HK-2 (cell line): ENCODE results near the gene CYB5D1.
A peak's percentile ranks its signal among the peaks of the same experiment; 100 is the strongest.
"Not testable (repeated sequence)": the region's sequence is repeated elsewhere in the genome, so short reads cannot be mapped to it uniquely, and the experiment has no call there.

ENCODE experiments used
- DNase-seq: peaks from one replicate; pipeline ENCODE4 v3.0.0-alpha.2; 2018; ENCODE audit not compliant: unreplicated experiment

CYB5D1 gene, protein sequence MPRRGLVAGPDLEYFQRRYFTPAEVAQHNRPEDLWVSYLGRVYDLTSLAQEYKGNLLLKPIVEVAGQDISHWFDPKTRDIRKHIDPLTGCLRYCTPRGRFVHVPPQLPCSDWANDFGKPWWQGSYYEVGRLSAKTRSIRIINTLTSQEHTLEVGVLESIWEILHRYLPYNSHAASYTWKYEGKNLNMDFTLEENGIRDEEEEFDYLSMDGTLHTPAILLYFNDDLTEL

DNA sequence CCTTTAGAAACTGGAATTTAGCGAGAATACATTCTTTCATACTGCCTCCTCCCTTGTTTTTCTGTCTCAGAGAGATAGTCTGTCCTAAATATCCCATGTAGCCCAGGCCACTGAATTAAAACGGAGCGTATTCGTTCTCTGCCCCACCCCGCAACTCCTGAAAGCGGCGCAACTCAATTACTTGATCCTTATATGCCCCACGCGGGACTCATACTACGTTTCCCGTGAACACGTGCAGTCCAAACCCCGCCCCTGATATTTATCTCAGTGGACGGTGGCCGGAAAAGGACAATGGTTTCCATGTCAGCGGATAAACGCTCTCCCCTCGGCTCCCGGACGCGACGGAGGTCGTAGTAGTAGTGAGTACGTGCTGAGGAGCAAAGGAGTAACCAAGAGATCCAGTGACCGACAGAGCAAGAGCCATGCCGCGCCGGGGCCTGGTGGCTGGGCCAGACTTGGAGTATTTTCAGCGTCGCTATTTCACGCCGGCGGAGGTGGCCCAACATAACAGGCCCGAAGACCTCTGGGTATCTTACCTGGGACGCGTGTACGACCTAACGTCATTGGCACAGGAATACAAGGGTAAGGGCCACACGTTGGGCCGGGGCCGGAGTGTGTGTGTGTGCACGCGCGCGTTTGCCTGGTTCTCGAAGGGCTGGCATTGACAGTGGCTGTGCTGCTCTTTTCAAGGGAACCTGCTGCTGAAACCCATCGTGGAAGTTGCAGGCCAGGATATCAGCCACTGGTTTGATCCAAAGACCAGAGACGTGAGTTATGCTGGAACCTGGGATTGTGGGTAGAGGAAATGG is at the start of gene CYB5D1:
CYB5D1 (plus strand) TSS at position 291 of the 809 bp plus-strand sequence; CDS start at position 423, 132 bp downstream.
- peak; percentile 89 for DNase-seq

DNA sequence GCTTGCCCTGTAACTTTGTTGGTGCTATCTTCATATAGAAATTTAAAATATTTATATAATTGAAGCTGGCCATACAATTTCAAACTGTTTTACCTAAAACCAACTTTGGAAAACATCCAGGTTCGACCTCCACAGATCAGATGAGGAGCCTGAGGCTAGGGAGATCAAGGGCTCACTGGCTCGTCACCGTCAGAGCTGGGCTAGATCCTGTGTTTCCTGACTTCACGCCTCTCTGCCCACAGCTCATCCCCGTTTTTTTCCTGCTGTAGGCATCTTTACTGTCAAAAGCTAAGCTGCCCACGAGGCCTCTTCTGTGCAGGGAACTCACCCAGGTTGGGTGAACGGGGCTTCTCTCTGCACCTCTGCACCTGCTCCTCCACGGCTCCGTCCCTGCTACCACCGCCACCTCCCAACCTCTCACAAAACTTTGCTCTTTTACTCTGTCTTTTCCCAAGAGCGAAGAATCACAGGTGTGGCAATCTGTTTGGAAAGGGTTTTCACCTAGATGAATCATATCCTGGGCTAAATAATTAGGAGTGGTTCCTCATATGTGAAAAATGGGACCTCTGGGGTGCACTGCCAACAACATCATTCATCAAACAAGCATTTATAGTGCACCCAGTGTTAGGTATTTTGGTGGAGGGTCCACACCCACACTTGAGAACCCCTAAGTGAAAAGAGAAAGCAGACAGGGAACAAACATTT is 48.6 kb upstream of the CYB5D1 start:
- DNase-seq = peak; percentile 10

DNA sequence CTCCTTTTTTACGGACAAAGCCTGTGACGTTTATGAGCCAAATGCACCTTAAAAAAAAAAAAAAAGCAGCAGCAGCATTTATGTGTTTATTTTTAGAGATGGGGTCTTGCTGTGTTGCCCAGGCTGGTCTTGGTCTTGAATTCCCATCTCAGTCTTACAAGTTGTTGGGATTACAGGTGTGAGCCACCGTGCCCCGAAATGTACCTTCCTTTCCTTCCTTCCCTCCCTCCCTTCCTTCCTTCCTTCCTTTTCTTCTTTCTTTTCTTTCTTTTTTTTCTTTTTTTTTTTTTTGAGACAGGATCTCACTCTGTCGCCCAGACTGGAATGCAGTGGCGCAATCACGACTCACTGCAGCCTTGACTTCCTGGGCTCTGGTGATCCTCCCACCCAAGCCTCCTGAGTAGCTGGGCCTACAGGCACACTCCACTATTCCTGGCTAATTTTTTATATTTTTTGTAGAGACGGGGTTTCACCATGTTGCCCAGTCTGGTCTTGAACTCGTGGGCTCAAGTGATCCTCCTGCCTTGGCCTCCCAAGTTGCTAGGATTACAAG is 47.9 kb upstream of the CYB5D1 start:
- DNase-seq = not testable (repeated sequence)

DNA sequence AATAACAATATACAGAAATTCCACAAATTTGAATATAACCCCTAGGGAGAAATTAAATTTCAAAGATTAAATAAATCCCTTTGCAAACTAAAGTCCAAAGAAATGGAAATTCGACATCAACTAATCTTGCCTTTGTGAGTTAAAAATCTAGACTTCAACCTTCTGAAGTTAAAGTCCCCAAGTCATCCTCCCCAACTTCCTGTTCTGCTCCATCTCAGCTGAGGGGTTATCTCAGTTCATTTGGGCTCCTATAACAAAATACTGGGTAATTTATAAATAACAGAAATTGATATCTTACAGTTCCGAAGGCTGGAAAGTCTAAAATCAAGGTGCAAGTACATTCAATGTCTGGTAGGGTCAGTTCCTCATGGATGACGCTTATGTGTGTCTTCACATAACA is 46.6 kb upstream of the CYB5D1 start:
- no peak for DNase-seq

DNA sequence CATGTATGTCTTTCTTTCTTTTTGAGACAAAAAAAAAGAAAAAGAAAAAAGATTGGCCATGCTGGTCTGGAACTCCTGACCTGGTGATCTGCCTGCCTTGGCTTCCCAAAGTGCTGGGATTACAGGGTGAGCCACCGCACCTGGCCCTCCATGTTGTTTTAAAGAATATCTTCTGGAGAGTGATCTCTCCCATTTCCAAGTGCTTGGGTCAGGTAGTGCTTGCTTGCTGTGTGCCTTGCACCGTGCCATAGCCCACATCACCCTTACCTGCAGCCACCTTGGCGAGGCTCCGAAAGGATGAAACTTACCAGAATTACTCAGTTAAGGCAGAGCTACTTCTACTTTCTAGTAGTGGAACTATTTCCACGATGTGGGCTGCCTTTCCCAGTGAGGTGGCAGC is 42.8 kb upstream of the CYB5D1 start:
- no peak for DNase-seq

DNA sequence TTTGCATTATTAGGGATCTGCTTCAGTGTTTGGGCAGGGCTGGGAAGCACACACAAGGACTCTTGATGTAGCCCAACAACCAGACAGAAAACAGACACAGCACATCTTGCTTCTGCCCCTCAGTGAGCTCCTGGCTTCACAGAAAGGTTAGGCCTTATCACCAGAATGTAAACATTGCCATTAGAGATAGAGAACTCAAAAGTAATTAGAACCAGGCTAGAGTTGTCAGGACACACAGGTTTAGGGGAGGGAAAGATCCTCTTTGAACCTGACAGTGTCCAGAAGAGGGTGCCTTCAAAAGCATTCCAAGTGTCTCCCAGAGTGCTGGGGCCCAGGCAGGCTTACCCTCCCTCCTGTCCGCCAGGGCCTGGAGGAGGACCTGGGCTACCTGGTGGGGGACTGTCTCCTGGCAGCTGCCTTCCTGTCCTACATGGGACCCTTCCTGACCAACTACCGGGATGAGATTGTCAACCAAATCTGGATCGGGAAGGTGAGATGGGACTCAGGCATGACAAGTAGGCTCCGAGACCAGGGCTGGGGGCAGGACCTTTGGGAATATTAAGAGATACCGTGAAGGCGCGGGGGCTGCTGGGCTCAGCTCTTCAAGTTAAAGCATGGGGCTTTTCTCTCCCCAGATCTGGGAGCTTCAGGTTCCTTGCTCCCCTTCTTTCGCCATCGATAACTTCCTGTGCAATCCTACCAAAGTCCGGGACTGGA is 40.7 kb upstream of the CYB5D1 start:
- no peak for DNase-seq

DNA sequence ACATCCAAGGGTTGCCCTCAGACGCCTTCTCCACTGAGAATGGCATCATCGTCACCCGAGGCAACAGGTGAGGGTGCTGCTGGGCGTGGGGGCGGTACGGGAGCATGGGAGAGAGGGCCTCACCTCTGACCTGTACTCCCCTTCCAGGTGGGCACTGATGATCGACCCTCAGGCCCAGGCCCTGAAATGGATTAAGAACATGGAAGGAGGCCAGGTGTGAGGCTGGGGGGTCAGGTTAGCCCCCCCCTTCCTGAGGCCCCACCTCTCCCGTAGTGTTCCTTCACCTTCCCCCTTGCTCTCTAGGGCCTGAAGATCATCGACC is 40.2 kb upstream of the CYB5D1 start:
- DNase-seq = no peak

DNA sequence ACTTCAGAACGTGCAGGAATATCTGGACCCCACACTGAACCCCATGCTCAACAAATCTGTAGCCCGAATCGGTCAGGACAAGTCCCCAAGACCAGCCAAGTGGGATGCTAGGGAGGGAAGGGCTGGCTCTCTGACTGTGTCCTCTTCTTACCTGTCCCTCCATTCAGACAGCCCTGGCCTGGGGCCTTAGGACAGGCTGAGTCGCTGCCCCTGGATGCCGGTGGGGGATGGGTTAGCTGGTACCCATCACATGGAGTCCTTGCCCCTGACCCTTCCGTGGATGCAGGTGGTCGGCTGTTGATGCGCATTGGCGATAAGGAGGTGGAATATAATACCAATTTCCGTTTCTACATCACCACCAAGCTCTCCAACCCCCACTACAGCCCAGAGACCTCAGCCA is 39.8 kb upstream of the CYB5D1 start:
- DNase-seq = no peak

DNA sequence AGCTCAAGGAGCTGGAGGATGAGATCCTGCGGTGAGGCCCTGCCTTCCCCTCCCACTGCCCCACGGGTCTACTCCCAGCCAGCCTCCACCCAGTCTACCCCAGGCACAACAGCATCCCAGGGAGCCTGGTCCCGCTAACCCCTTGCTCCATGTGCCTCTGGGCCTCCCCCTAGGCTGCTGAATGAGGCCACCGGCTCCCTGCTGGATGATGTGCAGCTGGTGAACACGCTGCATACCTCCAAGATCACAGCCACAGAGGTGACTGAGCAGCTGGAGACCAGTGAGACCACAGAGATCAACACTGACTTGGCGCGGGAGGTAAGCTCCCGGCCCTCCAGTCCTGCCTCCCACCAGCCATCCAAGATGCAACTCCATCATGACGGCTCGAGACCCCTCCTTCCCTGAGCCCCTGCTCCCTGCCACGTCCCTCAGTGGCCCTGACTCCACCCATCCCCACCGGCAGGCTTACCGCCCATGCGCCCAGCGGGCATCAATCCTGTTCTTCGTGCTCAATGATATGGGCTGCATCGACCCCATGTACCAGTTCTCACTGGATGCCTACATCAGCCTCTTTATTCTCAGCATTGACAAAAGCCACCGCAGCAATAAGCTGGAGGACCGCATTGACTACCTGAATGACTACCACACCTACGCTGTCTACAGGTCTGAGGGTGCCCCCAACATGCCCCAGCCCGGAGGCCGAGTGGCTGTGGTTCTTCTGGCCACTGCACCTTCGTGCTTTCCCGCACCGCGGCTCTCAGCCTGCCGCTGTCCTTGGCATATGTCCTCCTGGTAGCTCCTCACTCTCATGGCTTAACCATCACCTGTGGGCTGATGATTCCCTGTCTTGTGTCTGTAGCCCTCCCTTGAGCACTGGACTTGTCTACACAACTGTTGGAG is 38.8 kb upstream of the CYB5D1 start:
- DNase-seq = no peak

DNA sequence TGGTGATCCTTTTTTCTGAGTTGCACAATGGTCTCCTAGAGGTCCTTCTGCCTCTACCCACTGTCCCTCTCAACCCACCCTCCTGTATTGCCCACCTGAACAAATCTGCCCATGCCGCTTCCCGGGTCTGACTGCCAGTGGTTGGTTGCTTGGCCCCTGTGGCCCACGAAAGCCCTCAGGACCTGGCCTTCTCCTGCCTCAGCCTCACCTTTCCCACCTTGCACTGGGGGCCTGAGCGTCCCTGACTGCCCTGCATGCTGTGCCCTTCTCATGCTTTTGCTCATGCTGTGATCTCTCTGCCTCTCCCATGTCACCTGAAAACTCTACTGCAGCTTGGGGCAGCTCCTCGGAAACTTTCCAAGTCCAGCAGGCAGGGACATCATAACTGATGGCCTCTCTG is 37.6 kb upstream of the CYB5D1 start:
- no peak for DNase-seq

DNA sequence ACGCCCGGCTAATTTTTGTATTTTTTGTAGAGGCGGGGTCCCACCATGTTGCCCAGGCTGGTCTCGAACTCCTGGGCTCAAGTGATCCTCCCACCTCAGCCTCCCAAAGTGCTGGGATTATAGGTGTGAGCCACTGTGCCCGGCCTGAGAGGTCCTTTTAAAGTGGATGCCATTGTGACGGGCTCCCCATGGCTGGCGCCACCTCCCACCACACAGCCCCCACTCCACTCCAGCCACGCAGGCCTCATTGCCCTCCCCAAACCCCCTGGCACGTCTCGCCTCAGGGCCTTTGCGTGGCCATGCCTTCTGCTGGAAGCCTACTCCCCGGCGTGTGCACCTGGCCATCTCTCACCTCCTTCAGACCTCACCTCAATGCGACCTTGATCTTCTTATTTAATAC is 35.7 kb upstream of the CYB5D1 start:
- no peak for DNase-seq

DNA sequence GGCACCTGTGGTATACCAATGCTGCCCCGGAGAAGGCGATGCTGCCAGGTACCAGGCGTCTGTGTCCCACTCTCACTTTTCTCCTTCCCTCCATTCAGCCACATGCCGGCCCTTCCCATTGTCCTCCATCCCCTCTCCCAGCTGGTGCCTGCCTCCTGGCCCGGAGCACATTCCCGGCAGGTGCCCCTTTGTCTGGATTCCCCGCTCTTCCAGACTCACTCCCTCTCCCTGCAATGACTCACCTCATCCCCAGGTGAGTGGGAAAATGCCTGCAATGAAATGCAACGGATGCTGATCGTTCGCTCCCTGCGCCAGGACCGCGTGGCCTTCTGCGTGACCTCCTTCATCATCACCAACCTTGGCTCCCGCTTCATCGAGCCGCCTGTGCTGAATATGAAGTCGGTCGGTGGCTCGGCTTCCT is 34.2 kb upstream of the CYB5D1 start:
- DNase-seq = no peak

DNA sequence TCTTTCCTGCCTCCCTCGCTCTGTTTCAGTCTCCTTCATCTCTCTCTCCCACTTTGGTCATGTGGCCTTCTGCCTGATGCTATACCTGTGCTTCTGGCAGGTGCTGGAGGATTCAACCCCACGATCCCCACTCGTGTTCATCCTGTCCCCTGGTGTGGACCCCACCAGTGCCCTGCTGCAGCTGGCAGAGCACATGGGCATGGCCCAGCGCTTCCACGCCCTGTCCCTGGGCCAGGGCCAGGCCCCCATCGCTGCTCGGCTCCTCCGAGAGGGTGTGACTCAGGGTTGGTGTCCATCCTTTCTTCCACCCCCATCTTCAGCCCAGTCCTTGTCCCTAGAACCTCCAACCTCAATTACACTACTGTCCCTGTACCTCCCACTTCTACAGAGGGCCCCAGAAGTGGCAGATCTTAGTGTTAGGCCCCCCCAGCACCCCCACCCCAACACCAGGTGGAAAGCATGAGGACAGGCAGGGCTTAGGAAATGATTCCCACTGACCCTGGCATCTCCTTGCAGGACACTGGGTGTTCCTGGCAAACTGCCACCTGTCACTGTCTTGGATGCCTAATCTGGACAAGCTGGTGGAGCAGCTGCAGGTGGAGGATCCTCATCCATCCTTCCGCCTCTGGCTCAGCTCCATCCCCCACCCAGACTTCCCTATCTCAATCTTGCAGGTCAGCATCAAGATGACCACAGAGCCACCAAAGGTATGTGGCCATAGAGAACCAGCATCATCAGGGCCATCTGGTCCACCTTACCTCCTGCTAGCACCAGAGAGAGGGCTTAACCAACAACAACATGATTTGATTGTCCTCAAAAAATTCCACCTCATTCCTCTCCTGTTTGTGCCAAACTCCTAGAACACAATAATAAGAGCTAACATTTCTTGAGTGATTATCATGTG is 33.5 kb upstream of the CYB5D1 start:
- no peak for DNase-seq

DNA sequence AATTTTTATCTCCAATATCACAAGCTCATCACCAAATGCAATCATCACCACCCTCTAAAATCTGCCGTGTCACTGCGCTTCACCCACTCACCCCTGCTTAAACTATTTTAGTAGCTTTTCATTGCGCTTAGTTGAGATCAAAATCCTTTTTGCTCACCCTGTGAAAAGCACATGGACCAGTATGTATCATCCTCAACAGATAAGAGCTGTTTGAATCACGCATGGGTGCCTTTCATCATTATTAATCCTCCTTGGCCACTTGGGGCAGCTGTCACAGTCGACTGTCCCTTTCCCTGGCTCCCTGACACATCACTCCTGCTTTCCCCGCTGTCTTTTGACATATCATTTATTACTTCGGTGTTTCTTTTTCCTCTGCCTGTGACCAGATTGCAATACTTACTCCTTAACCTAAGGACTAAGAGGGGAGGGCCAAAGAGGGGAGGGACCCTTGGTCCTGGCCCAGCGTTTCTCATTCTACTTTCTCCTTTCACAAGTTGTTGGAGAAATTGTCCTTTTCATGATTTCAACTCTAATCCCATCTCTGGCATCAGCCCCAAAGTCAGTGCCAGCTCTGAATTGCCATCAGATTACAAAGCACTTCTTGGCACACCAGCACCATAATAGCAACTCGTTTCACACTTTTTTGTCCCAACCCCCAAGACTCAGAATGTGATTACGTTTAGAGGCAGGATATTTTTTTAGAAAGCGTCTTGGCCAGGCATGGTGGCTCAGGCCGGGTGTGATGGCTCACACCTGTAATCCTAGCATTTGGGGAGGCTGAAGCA is 32.4 kb upstream of the CYB5D1 start:
- DNase-seq = no peak

DNA sequence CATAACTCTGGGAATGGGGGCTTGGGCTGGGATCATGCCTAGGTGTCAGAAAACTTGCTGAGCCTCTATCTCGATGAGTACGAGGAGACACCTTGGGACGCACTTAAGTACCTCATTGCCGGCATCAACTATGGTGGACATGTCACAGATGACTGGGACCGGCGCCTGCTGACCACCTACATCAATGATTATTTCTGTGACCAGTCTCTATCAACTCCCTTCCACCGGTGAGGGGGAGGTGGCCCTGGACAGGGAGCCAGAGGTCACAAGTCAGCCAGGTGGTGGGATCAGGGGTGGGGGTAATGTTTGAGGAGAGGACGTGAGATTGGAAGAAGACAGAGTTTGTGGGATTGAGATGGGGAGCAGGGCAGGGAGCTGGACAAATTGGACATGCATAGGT is 27.2 kb upstream of the CYB5D1 start:
- no peak for DNase-seq

DNA sequence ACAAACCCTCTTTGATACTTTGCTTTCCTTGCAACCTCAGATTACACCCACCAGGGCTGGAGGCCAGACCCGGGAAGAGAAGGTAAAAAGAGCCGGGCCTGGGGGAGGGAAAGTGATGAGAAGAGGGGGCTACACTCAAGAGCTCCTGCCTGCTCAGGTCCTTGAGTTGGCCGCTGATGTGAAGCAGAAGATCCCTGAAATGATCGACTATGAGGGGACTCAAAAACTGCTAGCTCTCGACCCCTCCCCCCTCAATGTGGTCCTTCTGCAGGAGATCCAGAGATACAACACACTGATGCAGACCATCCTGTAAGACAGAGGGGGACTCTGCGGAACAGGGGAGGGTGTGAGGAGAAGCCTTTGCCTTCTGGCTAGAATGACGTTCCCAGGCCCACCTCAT is 26.6 kb upstream of the CYB5D1 start:
- no peak for DNase-seq

DNA sequence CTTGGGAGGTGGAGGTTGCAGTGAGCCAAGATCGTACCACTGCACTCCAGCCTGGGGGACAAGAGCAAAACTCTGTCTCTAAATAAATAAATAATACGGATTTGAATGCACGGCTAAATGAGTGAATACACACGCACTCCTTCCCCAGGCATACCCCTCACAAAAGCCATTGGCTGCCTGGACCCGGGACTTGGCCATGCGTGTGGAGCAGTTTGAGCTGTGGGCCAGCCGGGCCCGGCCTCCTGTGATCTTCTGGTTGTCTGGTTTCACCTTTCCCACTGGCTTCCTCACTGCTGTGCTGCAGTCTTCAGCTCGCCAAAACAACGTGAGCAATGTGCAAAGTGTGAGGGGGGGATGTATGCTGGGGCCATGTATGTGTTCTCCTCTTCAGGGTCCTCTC is 25.4 kb upstream of the CYB5D1 start:
- no peak for DNase-seq

DNA sequence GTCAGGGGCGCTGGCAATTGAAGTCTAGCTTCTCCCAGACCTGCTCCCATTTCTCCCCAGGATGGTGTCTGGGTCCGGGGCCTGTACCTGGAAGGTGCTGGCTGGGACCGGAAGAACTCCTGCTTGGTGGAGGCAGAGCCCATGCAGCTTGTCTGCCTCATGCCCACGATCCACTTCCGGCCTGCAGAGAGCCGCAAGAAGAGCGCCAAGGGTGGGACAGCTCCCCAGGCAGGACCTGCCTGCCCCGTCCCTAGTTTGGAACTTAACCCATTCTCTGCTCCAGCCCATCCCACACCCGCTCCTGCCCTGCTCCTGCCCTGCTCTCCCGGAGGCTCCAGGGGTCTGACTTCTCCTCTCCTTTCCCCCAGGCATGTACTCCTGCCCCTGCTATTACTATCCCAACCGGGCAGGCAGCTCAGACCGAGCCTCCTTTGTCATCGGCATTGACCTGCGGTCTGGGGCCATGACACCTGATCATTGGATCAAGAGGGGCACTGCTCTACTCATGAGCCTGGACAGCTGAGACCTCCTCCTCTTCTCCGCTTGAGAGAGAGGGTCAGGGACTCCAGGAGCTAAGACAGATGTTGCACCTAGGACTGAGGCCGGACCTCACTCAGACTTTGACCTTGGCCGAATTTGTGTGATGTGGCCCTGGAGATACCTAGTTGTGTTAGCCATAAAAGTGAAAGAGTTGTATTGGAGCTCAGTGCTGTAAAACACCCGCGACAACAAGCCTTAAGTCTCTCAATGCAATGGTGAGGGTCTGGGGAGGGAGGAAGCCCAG is 24.6 kb upstream of the CYB5D1 start:
- no peak for DNase-seq
